Measurements from ENCODE around the gene C6orf52.
"Not testable (repeated sequence)": the region's sequence is repeated elsewhere in the genome, so short reads cannot be mapped to it uniquely, and the experiment has no call there.

Gene C6orf52

GRCh38 chr6:10713962-10714361 lies 19.5 kb upstream of the C6orf52 start:
- DNase-seq (ENCODE audit: extremely low spot score, insufficient read length, low read depth): no peak
- FAIRE-seq: no peak

GRCh38 chr6:10696655-10697054 lies 2.2 kb upstream of the C6orf52 start:
- FAIRE-seq: no peak
- no peak for DNase-seq (ENCODE audit: extremely low spot score, insufficient read length, low read depth)

- DNase-seq (ENCODE audit: extremely low spot score, insufficient read length, low read depth) (no peak), FAIRE-seq (no peak)
Observed at GRCh38 chr6:10695086-10695657, 756 bp upstream of the C6orf52 start.

- no peak for FAIRE-seq
- no peak for DNase-seq (ENCODE audit: extremely low spot score, insufficient read length, low read depth)
Observed at GRCh38 chr6:10692965-10693538, 1.4 kb downstream of the C6orf52 start.

- FAIRE-seq (no peak), DNase-seq (ENCODE audit: extremely low spot score, insufficient read length, low read depth) (no peak)
Observed at GRCh38 chr6:10690651-10691445, 3.6 kb downstream of the C6orf52 start.

GRCh38 chr6:10687582-10687981 lies 6.8 kb downstream of the C6orf52 start:
- DNase-seq (ENCODE audit: extremely low spot score, insufficient read length, low read depth): no peak
- FAIRE-seq: no peak

GRCh38 chr6:10686901-10687300 lies 7.5 kb downstream of the C6orf52 start:
- DNase-seq (ENCODE audit: extremely low spot score, insufficient read length, low read depth): no peak
- FAIRE-seq: no peak

- FAIRE-seq: no peak
Observed at GRCh38 chr6:10685092-10685915, 9.1 kb downstream of the C6orf52 start.

GRCh38 chr6:10684618-10685017 lies 9.8 kb downstream of the C6orf52 start:
- DNase-seq (ENCODE audit: extremely low spot score, insufficient read length, low read depth): no peak
- FAIRE-seq: no peak

More at GRCh38 chr6:10685092-10685915, 9.1 kb downstream of the C6orf52 start:
- DNase-seq (ENCODE audit: extremely low spot score, insufficient read length, low read depth): no peak

- DNase-seq (ENCODE audit: extremely low spot score, insufficient read length, low read depth) (no peak), FAIRE-seq (no peak)
Observed at GRCh38 chr6:10682355-10682988, 11.9 kb downstream of the C6orf52 start.

- DNase-seq (ENCODE audit: extremely low spot score, insufficient read length, low read depth) (no peak), FAIRE-seq (no peak)
Observed at GRCh38 chr6:10681795-10682194, 12.6 kb downstream of the C6orf52 start.

GRCh38 chr6:10678456-10678855 lies 16.0 kb downstream of the C6orf52 start:
- FAIRE-seq (no peak), DNase-seq (ENCODE audit: extremely low spot score, insufficient read length, low read depth) (no peak)

- FAIRE-seq: no peak
- DNase-seq (ENCODE audit: extremely low spot score, insufficient read length, low read depth): no peak
Observed at GRCh38 chr6:10676403-10676802, 18.0 kb downstream of the C6orf52 start.

- DNase-seq (ENCODE audit: extremely low spot score, insufficient read length, low read depth): no peak
Observed at GRCh38 chr6:10668126-10668917, 26.1 kb downstream of the C6orf52 start.

GRCh38 chr6:10665595-10665994 lies 28.8 kb downstream of the C6orf52 start:
- FAIRE-seq; DNase-seq (ENCODE audit: extremely low spot score, insufficient read length, low read depth): not testable (repeated sequence)

More at GRCh38 chr6:10668126-10668917, 26.1 kb downstream of the C6orf52 start:
- no peak for FAIRE-seq

GRCh38 chr6:10662742-10663141 lies 31.7 kb downstream of the C6orf52 start:
- FAIRE-seq (no peak), DNase-seq (ENCODE audit: extremely low spot score, insufficient read length, low read depth) (no peak)

GRCh38 chr6:10662207-10662606 lies 32.2 kb downstream of the C6orf52 start:
- no peak for DNase-seq (ENCODE audit: extremely low spot score, insufficient read length, low read depth)
- FAIRE-seq: no peak

- FAIRE-seq: not testable (repeated sequence)
Observed at GRCh38 chr6:10660431-10661191, 33.8 kb downstream of the C6orf52 start.

More at GRCh38 chr6:10660431-10661191, 33.8 kb downstream of the C6orf52 start:
- not testable (repeated sequence) for DNase-seq (ENCODE audit: extremely low spot score, insufficient read length, low read depth)
